ENCODE data around the gene ROR2. TPM values are rescaled to one million over a fixed set of nuclear protein-coding genes. Genes with fewer than 3 reads are reported as not detected.
"Not testable (repeated sequence)": the region's sequence is repeated elsewhere in the genome, so short reads cannot be mapped to it uniquely, and the experiment has no call there.

ROR2 gene
- total RNA-seq, 2 experiments from 2014 or later: not detected

DNA sequence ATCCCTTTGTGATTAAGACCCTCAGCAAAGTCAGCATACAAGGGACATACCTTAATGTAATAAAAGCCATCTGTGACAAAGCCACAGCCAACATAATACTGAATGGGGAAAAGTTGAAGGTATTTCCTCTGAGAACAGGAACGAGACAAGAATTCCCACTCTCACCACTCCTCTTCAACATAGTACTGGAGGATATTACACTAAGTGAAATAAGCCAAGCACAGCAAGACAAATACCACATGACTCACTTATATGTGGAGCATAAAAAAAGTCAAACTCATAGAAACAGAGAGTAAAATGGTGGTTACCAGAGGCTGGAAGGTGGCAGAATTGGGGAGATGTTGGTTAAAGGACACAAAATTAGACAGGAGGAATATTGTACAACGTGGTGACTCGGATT, 408.3 kb downstream of the ROR2 start:
- ChIA-PET POLR2A (no interaction called here), CTCF (no interaction called here)
- TF ChIP-seq, protein P1, sequence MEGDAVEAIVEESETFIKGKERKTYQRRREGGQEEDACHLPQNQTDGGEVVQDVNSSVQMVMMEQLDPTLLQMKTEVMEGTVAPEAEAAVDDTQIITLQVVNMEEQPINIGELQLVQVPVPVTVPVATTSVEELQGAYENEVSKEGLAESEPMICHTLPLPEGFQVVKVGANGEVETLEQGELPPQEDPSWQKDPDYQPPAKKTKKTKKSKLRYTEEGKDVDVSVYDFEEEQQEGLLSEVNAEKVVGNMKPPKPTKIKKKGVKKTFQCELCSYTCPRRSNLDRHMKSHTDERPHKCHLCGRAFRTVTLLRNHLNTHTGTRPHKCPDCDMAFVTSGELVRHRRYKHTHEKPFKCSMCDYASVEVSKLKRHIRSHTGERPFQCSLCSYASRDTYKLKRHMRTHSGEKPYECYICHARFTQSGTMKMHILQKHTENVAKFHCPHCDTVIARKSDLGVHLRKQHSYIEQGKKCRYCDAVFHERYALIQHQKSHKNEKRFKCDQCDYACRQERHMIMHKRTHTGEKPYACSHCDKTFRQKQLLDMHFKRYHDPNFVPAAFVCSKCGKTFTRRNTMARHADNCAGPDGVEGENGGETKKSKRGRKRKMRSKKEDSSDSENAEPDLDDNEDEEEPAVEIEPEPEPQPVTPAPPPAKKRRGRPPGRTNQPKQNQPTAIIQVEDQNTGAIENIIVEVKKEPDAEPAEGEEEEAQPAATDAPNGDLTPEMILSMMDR (IDR thresholded peaks at IDR 0.05): no peak
- no peaks in the 10 kb centered on the region for H3K4me1 ChIP-seq (ENCODE audit: insufficient read depth, low read length)
- H3K27ac Mint-ChIP-seq: no peak overlapping the region
- H3K27me3 Mint-ChIP-seq: no peaks in the 10 kb centered on the region
- DNase-seq (no peak), ATAC-seq (ENCODE audit: poor library complexity) (no peak)
- intact Hi-C loops (cut with DNase I, micrococcal nuclease): no loop called here
- H3K27me3 ChIP-seq (ENCODE audit: control insufficient read depth in 1 of 2, insufficient read depth in 2 of 2, low read length in 2 of 2): peaks cover 0 to 2% of the 10 kb centered on the region in 2 experiments
- peaks cover 0 to 4% of the 10 kb centered on the region in 2 experiments for H3K9me3 ChIP-seq (ENCODE audit: control insufficient read depth in 1 of 2, insufficient read depth in 1 of 2, low read length in 2 of 2)
- H3K9me3 Mint-ChIP-seq: no peaks in the 10 kb centered on the region
- H3K4me3 Mint-ChIP-seq: no peak overlapping the region
- no peaks in the 10 kb centered on the region for H3K36me3 ChIP-seq (ENCODE audit: insufficient read depth, low read length)
- H3K4me1 Mint-ChIP-seq (ENCODE audit: low read depth): no peaks in the 10 kb centered on the region
- no peaks in the 10 kb centered on the region for H3K36me3 Mint-ChIP-seq (ENCODE audit: low read depth)
- no peak overlapping the region for H3K4me3 ChIP-seq (ENCODE audit: low read length)
- no peak overlapping the region for H3K27ac ChIP-seq (ENCODE audit: low read depth in 1 of 2, low read length in 2 of 2)

DNA sequence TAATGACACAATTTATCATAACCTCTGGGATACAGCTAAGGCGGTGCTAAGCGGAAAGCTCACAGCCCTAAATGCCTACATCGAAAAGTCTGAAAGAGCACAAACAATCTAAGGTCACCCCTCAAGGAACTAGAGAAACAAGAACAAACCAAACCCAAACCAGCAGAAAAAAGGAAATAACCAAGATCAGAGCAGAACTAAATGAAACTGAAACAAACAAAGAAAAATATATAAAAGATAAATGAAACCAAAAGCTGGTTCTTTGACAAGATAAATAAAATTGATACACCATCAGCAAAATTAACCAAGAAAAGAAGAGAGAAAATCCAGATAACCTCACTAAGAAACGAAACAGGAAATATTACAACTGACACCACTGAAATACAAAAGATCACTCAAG, 409.5 kb downstream of the ROR2 start:
- H3K27me3 ChIP-seq (ENCODE audit: control insufficient read depth in 1 of 2, insufficient read depth in 2 of 2, low read length in 2 of 2); POLR2A ChIA-PET; H3K4me1 ChIP-seq (ENCODE audit: insufficient read depth, low read length); H3K9me3 Mint-ChIP-seq; H3K4me1 Mint-ChIP-seq (ENCODE audit: low read depth); H3K27ac ChIP-seq (ENCODE audit: low read depth in 1 of 2, low read length in 2 of 2); intact Hi-C loops (cut with DNase I, micrococcal nuclease); H3K36me3 Mint-ChIP-seq (ENCODE audit: low read depth); CTCF ChIA-PET; ATAC-seq (ENCODE audit: poor library complexity); H3K4me3 Mint-ChIP-seq; H3K27me3 Mint-ChIP-seq; H3K9me3 ChIP-seq (ENCODE audit: control insufficient read depth in 1 of 2, insufficient read depth in 1 of 2, low read length in 2 of 2); H3K4me3 ChIP-seq (ENCODE audit: low read length); H3K27ac Mint-ChIP-seq; H3K36me3 ChIP-seq (ENCODE audit: insufficient read depth, low read length): not testable (repeated sequence)
- DNase-seq: peak in 1 of 14 experiments; percentile 25

DNA sequence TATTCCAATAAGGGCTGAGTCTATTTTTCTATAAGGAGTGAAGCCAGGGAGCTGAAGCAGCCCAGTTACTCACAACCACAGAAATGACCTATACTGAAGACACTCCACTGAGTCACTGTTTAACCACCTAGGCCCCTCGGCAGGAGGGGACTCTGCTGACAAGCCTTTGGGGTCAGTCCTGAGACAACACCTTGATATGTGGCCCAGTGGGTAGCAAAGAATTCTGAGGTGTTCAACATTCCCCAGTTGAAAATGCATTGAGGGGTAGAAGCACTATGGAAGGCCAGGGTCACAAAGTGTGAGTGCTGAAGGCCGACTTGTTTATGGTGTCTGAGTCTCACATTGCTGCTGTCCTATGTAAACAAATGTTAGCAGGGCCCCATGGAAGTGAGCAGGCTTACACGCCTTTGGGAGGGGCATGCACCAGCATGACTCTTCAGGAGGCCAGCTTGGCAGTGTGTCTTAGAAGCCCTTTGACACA, 413.8 kb downstream of the ROR2 start:
- Histone ChIP-seq H3K4me1 (ENCODE audit: insufficient read depth, low read length) (no peaks in the 10 kb centered on the region), H3K27me3 (ENCODE audit: control insufficient read depth in 1 of 2, insufficient read depth in 2 of 2, low read length in 2 of 2) (peaks cover 4 to 14% of the 10 kb centered on the region in 2 experiments), H3K36me3 (ENCODE audit: insufficient read depth, low read length) (no peaks in the 10 kb centered on the region), H3K4me3 (ENCODE audit: low read length) (no peak overlapping the region), H3K9me3 (ENCODE audit: control insufficient read depth in 1 of 2, insufficient read depth in 1 of 2, low read length in 2 of 2) (peaks cover 0 to 4% of the 10 kb centered on the region in 2 experiments), H3K27ac (ENCODE audit: low read depth in 1 of 2, low read length in 2 of 2) (no peak overlapping the region)
- Mint-ChIP-seq H3K4me3 (no peak overlapping the region), H3K27me3 (peaks cover 21% of the 10 kb centered on the region), H3K36me3 (ENCODE audit: low read depth) (no peaks in the 10 kb centered on the region), H3K27ac (no peak overlapping the region), H3K9me3 (no peaks in the 10 kb centered on the region), H3K4me1 (ENCODE audit: low read depth) (no peaks in the 10 kb centered on the region)
- TF ChIP-seq, protein P1 (IDR thresholded peaks at IDR 0.05): no peak
- ChIA-PET CTCF (no interaction called here), POLR2A (no interaction called here)
- intact Hi-C loops (cut with DNase I, micrococcal nuclease): no loop called here
- ATAC-seq (ENCODE audit: poor library complexity) (no peak), DNase-seq (no peak)

DNA sequence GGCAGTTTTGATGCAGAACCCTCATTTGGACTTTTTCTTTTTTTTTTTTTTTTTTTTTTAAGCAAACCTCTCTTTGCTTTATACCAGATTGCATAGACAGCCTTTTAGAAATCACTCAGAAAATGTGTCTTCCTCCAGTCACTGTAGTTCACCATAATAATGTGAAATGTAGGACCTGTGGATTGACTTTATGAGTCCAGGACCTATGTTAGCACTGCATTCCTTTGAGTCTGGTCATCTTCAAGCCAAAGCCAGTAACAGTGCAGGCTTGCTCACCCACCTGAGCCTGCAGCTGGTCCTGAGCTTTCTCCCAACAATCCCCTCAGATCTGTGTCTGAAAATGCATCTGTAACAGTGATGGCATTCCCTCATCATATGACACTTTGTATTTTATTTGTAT, 415.7 kb downstream of the ROR2 start:
- TF ChIP-seq, protein P1 (IDR thresholded peaks at IDR 0.05): no peak
- Mint-ChIP-seq H3K4me1 (ENCODE audit: low read depth) (no peaks in the 10 kb centered on the region), H3K27me3 (peaks cover 28% of the 10 kb centered on the region), H3K27ac (no peak overlapping the region), H3K9me3 (no peaks in the 10 kb centered on the region), H3K4me3 (no peak overlapping the region), H3K36me3 (ENCODE audit: low read depth) (no peaks in the 10 kb centered on the region)
- no peak overlapping the region for H3K4me3 ChIP-seq (ENCODE audit: low read length)
- H3K9me3 ChIP-seq (ENCODE audit: control insufficient read depth in 1 of 2, insufficient read depth in 1 of 2, low read length in 2 of 2): peaks cover 0 to 4% of the 10 kb centered on the region in 2 experiments
- ChIA-PET POLR2A (no interaction called here), CTCF (no interaction called here)
- no peaks in the 10 kb centered on the region for H3K36me3 ChIP-seq (ENCODE audit: insufficient read depth, low read length)
- no peaks in the 10 kb centered on the region for H3K4me1 ChIP-seq (ENCODE audit: insufficient read depth, low read length)
- peaks cover 4 to 14% of the 10 kb centered on the region in 2 experiments for H3K27me3 ChIP-seq (ENCODE audit: control insufficient read depth in 1 of 2, insufficient read depth in 2 of 2, low read length in 2 of 2)
- intact Hi-C loops (cut with DNase I, micrococcal nuclease): no loop called here
- H3K27ac ChIP-seq (ENCODE audit: low read depth in 1 of 2, low read length in 2 of 2): no peak overlapping the region
- DNase-seq: no peak
- ATAC-seq (ENCODE audit: poor library complexity): no peak

All from CD4-positive, alpha-beta T cell (primary cell).